HL-60/S4 (cell line): ENCODE results near the gene NPRL2.

Experiments used
- in situ Hi-C: fragments of 300-500 bp; cut with MboI; formaldehyde crosslinking; loops from 2 replicates; pipeline ENCODE4 v1.14.3; 2022; ENCODE audit warnings: low sequenced_read_pairs

The NPRL2 gene

DNA sequence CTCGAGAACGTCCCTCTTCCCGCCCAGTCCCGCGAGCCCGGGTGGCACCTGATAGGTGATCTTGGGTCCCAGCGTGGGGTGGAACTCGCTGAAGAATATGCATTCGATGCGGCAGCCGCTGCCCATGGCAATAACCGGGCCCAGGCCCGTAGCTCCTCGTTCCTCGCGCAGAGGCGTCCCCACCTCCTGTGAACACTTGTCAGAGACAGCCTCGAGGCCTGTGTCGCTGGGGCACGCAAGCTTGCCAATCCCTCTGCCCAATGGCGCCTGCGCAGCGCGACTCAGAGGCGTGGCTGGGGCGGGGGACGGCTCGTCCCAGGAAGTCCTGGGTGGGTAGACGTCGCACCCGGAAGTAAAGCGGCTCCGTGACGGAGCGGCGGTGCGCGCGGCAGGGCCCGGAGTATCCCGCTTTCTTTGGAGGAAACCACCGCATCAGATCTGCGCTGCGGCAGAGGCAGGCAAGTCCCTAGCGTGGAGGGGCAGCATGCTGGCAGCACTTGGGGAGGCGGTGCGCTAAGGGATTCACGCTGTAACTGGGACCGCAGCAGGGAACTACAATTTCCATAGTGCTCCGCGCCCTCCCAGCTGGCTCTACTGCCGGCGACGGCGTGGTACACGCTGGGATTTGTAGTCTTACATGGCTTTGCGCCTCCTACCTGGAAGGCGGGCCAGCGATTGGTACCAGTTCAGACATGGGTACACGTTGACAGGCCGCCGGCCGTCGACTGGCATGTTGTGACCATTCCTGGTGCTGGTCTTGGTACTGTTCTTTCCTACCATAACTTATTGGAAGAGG lies at the start of gene NPRL2, which contains the start of gene CYB561D2:
NPRL2 (minus strand) TSS at position 249 of the 796 bp plus-strand sequence; CDS start at position 126, 123 bp downstream.
CYB561D2 (plus strand) TSS at position 336 of the 796 bp plus-strand sequence. CDS start 572 bp downstream, outside the sequence.
- in situ Hi-C loops: loop anchor here (25.0 kb wide), 1 partner anchor 187 kb away; no protein-coding TSS in a partner anchor

DNA sequence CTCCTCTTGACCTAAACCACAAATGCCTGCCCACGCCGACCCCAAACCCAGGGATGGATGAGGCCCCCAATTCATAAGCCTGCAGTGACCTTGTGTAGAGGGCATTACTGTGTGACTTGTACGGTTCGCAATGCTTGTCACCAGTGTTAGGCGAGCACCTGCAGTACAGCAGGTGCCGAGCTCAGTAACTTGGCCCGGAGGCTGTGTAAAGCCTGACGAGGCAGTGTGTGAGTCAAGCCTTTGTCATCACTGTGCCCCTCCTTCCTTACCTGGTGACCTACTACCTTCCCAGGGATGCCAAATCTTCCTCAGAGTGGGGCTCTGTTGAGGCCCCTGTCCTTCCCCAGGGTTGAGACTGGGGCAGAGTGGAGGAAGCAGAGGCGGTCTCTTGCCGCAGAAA lies 45.9 kb upstream of the NPRL2 start:
- in situ Hi-C loops: no loop called here

DNA sequence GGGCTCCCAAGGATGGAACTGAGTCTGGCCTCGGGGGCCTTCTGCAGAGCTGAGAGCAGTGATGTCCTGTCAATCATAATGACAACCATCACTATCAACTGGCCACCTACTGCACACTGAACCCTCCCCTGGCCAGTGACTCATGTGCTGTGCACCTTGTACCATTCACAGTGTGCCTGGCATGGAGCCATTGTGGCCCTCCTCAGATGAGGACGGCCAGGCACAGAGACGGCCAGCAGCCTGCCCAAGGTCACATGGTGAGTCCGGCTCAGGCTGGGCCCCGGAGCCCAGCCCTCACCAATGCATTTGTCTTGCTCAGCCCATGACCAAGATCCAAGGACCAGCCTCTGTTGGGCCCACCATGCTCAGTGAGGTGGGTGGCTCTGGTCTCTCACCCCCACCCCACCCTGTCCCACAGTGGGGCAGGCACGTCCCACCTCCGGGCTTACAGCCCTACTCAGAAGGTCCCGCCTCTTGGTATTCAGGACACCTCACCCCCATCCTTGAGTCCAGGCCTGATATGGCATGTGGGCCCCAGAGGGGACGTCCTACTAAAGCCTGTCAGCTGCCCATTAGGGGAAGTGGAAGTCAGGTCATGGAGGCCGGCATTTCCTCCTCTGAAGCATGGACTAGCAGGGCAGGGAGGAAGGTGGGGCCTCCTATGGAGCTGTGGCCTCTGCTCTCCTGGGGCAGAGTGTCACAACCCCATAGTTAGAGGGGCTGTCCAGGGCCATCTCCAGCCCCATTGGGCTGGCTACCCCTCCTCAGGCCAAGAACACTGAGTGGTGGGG lies 44.7 kb upstream of the NPRL2 start:
- in situ Hi-C loops: no loop called here

DNA sequence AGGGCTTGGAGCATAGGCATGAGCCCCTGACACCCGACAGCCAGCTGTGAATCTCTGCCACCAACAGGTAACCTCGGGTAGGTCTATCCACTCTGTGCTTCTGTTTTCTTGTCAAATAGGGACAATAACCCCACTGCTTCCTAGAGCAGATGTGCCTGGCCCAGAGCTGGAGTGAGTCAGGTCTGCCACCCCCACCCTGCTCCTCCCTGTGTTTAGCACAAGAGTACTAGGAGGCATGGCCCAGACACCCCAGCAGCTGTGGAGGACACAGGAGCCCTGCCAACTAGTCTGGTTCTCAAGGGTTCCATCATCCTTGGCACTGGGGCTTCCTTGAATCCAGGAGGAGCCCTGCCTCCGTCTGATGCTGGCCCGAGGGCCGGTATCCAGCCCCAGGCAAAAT lies 42.5 kb upstream of the NPRL2 start:
- in situ Hi-C loops: no loop called here

DNA sequence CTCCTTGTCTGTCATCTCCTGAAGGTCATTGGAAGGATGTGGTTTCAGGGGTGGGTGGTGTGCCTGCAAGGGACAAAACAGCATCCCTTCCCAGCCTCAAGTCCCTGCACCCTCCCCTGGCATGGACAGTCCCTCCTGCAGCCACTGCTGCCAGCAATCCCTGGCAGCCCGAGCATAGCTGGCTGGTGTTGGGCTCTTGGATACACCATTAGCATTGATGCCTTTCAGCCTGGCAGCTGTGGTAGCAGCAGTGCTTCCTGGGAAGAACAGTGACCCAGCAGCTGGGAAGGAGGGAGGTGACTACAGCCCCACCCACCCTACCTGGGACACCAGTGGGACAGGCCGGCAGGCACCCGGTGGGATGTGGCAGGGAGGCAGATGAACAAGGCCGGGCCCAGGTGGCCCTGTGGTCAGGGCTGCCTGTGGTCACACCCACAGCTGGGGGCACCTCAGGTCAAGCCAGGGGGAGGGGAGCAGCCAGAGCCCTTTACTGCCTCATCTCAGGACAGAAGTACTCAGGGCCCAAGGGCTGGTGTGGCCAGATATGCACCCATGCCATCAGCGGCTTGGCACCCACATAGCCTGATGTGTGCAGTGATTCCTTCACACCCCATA lies 41.6 kb upstream of the NPRL2 start:
- in situ Hi-C loops: no loop called here

DNA sequence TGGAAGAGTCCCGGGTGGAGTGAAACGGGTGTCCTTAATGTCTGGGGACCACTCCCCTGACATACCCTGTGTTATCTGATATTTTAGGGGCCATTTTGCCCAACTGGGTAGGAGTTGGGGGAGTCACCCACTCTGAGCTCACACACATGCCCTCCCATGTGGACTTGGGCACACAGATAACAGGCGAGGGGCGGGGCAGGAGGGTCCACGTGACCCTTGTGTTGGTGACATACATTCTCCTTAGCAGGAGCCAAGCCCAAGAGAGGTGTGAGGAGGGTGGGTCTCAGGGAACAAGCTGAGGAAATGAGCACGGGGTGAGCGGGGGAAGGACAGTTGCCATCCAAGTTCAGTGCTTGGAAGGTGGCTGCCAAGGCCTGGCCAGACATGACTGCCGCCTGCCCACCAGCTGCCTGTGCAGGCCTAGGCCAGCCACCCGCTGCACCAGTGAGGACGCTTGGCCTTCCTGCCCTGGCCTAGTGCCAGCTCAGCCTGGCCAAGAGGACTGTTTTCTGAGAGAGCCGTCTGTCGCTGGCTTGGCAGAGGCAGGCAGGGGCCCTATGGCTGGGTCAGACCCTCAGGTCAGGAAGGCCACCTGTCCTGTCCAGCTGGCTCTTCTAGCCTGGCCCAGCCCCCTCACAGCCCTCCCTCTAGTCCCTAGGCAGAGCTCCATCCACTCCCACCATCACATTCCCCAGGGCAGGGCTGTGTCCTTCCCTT lies 40.1 kb upstream of the NPRL2 start:
- in situ Hi-C loops: no loop called here

DNA sequence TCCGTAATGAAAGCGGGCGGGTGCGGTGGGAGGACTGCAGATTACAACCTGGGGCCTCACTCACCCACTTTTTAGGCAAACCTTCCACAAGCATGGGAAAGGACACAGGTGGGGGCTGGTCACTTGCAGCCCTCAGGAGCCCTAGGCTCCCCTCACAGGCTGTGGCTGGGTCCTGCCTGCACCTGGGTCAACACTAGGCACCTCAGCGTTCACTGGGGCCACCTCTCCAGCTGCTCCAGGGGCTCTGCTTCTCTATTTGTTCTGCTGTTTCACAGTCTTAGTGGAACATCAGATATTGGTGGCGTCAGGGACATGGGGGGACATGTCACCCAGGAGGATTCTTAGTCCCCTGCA lies 38.8 kb upstream of the NPRL2 start:
- in situ Hi-C loops: no loop called here

DNA sequence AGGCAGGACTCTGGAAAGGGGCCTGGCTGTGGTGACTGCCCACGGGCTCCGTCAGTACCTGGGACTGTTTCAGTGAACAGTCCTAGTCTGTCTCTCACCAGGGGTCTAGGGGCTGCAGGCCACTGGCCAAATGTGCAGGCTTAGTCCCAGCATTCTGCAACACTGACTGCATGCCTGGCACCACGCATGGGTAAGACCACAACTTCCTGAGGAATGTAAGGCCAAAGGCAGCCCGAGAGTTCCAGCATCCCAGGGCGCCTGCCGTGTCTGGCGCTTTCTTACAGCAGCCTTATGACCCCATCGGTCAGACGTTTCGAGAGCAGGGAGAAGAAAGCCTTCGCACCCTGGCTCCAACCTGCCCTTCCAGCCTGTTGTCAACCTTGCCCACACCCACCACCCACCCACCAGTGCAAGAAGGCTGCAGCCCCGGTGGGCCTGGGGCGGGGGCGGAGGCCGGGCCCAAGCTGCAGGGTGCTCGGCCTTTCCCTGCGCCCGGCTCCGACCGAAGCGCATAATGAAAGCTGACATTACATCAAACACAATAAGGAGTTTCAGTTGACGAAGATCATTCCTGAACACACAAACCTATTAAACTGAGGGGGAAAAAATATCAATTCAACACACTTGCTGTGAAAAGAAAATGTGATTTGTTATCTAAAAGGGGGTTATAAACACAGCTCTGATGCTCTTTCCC lies 38.3 kb upstream of the NPRL2 start:
- in situ Hi-C loops: no loop called here

DNA sequence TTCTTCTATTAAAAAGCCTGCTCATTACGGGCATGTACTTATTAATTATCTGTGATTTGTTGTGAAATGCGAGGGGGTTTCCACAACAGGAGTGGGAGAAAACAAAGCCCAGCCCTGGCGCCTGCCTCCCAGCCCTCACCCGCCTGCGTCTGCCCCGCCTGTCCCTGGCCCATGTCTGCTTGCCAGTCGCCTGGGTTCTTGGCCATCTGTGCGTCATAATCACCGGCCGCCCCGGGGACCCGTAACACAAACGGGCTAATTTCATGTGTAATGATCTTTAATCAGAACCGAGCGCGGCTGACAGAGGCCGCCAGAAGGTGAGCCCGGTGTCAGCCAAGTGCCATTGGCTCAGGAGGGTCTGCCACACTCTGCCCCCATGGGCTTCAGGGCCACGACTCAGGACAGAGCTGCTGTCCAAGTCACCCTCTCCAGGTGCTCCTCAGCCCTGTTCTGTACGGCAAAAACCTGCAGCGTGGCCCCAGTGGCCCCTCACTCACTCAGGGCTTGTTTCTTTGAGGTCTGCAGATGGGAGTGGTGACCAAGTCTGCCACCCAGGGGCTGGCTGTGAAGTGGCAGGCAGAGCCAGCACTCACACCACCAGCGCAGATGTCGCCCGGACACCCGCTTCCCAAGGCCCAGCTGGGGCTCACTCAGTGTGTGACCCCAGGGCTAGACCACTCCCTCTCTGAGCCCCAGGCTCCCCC lies 37.6 kb upstream of the NPRL2 start:
- in situ Hi-C loops: no loop called here

DNA sequence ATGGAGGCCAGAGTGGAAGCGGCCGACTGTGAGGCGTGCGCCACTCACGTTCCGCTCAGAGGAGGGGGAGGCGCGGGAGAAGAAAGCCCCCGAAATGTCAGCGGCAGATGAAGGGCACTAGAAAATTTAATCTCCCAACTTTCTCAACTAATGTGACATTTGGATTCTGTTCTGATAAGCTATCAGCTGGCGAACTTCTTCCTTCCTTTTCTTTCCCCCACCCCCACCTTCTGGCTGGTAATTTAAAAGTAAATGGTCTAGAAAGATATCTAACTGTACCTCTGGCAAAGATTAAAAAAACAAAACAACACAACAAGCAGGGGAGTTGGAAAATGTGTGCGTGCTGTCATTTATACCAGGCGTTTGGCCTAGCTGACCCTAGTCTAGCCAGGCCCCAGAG lies 35.2 kb upstream of the NPRL2 start:
- in situ Hi-C loops: no loop called here

DNA sequence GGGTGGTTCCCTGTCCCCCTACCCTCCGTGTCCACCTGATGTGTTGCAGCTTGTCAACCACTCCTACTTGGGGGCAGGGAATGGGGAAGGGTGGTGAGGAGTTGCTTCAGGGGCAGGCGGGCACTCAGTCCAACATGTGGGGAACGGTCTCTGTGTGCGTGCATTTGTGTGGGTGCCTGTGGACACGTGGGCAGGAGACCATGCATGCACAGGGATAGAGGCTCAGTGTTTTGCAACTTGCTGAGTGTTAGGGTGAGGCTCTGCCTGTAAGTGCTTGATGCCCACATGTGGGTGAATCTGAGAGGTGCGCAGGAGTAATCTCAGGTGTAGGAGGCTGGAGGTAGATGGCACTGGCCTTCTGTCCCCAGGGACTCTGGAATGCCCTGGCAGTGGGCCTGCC lies 33.2 kb upstream of the NPRL2 start:
- in situ Hi-C loops: no loop called here

DNA sequence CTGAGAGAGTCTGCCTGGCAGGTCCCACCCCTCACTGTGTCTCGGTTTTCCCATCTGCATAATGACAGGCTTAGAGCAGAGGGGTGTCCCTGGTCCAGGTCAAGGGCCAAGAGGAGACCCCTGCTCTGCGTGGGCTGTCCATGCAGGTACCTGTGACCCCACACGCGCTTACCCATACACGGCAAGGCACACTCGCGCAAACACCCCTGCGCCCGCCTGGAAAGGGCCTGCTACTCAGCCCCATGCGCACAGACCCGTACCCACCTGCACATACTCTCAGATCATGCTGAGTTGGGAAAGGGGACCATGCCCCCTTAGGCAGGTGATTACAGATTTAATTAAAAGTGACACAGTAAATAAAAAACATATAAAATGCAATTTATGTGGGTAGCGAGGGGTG lies 32.1 kb upstream of the NPRL2 start:
- in situ Hi-C loops: no loop called here

DNA sequence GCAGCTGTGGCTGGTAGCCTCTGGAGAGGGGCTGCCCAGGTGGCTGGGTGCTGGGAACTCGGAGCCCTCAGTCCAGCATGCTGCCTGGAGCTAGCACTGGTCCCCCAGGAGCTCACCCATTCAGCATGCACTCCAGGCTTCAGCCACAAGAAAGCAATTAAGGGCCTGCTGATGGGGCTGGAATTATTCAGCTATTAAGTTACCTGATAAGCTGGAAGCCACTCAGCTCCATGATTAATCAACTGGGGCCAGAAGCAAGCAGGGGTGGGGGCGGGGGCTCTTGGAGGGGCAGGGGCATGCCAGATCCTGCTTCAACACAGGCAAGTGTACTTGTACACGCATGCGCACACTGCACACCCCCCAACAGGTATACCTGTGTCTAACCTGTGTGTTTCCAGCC lies 30.8 kb upstream of the NPRL2 start:
- in situ Hi-C loops: no loop called here

DNA sequence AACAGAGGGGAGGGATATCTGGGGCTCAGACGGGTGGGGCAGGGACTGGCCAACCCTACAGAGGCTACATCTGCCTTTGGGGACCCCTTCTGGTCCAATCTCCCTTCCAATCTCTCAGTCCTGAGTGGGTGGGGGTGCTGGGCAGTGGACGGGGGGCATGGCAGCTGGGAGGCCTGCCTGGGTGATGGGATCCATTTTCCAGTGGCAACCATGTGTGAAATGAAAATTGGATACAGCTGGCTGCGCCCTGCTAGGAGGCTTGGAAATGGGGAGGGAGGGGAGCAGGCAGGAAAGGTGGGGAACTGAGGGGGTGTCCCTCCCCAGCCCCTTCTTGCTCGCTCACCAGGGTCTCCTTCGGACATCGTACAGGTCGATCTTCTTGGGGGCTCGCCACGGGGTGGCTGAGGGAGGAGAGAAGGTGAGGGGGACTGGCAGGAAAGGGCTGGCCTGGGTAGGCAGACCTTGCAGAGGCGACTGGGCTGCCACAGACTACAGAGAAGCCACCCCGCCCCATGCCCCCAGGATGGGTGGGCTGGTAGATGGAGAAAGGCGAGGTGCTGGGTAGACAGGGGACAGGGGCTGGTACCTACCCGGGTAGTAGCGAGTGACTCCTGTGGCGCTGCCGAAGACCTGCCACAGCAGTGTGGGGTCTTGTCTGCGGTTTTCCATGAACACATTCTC lies 30.0 kb upstream of the NPRL2 start:
- in situ Hi-C loops: no loop called here

DNA sequence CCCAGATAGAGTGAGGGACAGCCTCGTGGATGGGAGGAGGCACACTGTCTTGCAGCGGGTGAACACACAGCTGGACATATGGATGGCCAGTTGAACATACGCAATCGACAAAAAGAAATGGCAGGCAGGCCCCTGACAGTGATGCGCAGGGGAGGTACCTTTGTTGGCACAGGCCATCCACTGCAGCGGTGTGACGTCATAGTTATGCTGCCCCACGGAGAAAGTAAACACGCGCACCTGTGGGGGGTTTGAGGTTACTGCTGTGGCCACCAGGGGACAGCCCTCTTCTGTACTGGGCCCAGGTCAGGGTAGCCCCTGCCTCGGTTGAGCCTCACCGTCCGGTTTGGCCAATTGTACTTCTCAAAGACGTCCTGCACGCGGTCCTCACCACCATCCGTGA lies 28.2 kb upstream of the NPRL2 start:
- in situ Hi-C loops: no loop called here

DNA sequence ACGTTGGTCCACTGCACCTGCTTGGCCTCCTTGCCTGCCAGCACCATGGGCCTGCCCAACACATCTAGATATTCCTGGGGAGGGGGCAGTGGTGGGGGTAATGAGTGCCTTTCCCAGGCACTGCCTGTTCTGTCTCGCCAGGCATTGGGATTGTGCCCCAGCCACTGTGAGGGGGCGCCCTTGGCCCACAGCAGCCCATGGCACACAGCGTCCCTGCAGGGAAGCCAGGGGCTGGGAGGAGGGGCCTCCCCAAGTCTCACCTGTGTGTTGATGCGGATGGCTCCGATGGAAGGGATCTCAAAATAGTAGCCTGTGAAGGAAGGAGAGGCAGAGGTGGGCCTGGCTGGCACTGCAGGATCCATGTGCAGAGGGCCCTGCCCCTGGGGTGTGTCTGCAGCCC lies 27.4 kb upstream of the NPRL2 start:
- in situ Hi-C loops: no loop called here

DNA sequence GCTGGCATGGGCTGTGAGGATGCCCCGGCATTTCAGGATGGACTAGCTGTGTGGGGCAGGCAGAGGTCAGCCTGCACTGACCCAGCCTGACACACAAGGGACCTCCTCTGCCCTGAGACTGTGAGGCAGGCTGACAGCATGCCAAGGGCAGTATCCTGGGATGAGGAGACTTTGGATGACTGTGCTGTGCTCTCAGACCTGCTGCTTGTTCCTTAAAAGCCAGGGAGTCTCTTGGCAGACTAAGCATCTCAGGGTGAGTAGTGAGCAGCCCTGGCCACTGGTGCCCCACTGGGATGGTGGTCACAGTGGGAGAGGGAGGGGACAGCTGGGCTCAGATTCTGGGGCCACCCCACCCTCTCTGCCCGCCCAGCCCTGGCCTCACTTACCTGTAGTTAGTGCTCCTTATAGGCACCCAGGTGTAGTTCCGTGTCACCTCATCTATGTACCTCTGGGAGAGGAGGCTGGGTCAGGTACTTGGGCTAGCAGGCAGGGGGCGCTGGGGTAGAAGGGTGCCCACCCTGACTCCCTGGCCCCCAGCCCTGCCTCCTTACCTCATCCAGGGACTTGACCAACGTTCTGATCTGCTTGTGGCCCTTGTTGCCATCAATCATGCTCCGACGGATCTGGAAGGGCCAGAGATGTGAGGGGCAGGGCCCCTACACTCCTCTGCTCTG lies 24.8 kb upstream of the NPRL2 start:
- in situ Hi-C loops: no loop called here

DNA sequence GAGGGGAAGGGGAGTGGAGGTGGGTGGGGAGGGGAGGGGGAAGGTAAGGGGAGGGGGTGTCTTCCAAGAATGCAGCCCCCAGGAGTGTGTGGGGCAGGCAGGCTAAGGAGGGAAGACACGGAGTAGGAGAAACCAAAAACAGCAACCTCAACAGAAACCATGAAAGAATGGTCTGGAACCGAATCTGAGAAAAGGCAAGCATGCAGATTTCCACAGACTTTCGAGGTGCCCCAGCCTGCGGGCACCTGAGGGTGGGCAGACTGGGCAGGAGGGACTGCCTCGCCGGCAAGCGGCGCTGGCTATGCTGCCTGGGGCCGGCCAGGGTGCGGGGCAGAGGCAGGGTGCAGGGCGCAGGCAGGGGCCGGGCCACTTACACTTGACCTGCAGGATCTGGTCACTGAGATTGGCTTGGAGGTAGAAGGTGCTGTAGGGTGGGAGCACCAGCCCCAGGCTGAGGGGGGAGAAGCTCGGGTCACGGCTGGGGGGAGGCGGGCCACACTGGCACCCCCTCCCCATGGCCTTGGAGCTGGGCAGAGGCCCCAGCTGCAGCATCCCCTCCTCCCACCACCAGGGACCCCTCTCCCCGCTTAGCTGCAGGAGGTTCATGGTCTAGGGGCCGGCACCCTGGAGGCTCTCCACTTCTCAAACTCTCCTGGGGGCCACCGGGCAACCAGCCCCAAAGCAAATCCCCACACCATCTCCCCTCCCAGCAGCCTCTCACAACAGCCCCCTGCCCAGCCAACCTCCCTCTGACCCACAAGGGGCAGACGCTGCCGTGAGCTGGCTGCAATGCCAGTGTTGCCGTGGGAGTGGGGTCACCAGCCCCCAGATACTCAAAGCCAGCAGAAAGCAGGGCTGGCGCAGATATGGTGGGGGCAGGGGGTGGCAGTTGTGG lies 24.0 kb upstream of the NPRL2 start:
- in situ Hi-C loops: loop anchor here (25.0 kb wide), 1 partner anchor 163 kb away; no protein-coding TSS in a partner anchor
